22Rv1 (cell line): ENCODE data around the gene ZNF710.

Source experiments
- CTCF ChIP-seq: fragments of 450-650 bp; IDR thresholded peaks from 2 replicates; pipeline ENCODE4 v1.5.1; 2017; ENCODE audit warnings: mild to moderate bottlenecking
- ZFX ChIP-seq: fragments of 450-650 bp; IDR thresholded peaks from 2 replicates; pipeline ENCODE4 v1.6.1; 2017; ENCODE audit warnings: antibody characterized with exemption, borderline replicate concordance

DNA sequence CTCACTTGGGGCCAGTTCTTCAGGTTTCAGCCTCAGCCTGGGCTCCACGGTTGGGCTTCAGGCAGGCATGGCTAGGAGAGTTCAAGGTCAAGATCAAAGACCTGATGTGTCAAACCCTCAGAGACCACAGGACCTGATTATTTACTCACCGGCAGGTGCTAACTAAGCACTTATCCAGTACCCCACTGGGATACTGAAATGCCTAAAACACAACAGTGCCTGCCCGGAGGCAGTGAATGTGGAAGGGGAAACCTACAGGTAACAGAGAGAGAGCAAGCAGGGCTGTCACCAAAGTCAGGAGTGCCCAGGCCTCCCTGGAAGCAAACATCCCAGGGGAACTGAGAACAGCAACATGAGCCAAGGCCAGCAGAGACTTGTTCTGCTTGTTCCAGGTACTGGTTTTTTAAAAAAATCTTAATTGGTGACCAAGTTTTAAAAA, 94.4 kb downstream of the ZNF710 start:
- TF ChIP-seq ZFX (no peak), CTCF (no peak)
